Breast epithelium (tissue), 4 donors: Measurements from ENCODE around the gene DACT2. TPM values are rescaled to one million over a fixed set of nuclear protein-coding genes. Genes with fewer than 3 reads are reported as not detected.
"Not testable (repeated sequence)": the region's sequence is repeated elsewhere in the genome, so short reads cannot be mapped to it uniquely, and the experiment has no call there.

Source experiments
- DNase-seq, 2 donors: peaks; one replicate each; pipeline ENCODE4 v3.0.0-alpha.2; 2019; ENCODE audit warnings: low spot score in 2 of 2
- H3K27ac ChIP-seq, 2 donors: fragments of 200-600 bp; sonication (generic) in 1 of 2; one replicate each; pipeline ENCODE4 v1.5.1; 2016 to 2019; ENCODE audit warnings: mild to moderate bottlenecking in 1 of 2
- H3K27me3 ChIP-seq, 2 donors: fragments of 200-600 bp; sonication (generic) in 1 of 2; one replicate each; pipeline versions ENCODE4 v1.5.1 to v1.6.0; 2017 to 2019; ENCODE audit warnings: control low read depth in 1 of 2, mild to moderate bottlenecking in 1 of 2
- H3K36me3 ChIP-seq: fragments of 200-600 bp; one replicate; pipeline ENCODE4 v1.5.1; 2019
- H3K4me1 ChIP-seq, 2 donors: fragments of 200-600 bp; sonication (generic); one replicate each; pipeline ENCODE4 v1.5.1; 2016 to 2019; ENCODE audit warnings: control low read depth in 1 of 2
- H3K4me3 ChIP-seq, 3 donors: fragments of 200-600 bp; sonication (generic); 1 replicate in 2 of 3; 2 replicates in 1 of 3; pipeline ENCODE4 v1.5.1; 2016 to 2019; ENCODE audit warnings: mild to moderate bottlenecking in 3 of 3, moderate library complexity in 2 of 3
- H3K9me3 ChIP-seq, 2 donors: fragments of 200-600 bp; sonication (generic) in 1 of 2; one replicate each; pipeline ENCODE4 v1.5.1; 2016 to 2019; ENCODE audit warnings: control low read depth in 1 of 2
- POLR2A ChIP-seq: fragments of 450-650 bp; IDR thresholded peaks from one replicate; pipeline ENCODE4 v1.6.1; 2016; ENCODE audit warnings: antibody characterized with exemption, mild to moderate bottlenecking, moderate library complexity
- POLR2AphosphoS5 ChIP-seq, 3 donors: sonication (generic); formaldehyde crosslinking; IDR thresholded peaks; one replicate each; pipeline ENCODE4 v1.6.1; 2017; ENCODE audit warnings: antibody characterized with exemption in 3 of 3
- intact Hi-C: fragments of 100-400 bp; cut with DNase I; formaldehyde crosslinking; loops from one replicate; pipeline ENCODE4 v1.15.1; 2023; ENCODE audit warnings: low total_unique reads
- total RNA-seq, 3 donors: library from RNA; depleted of rRNA; stranded (reverse); fragments of >200 nt; gene quantifications; one replicate each; pipeline ENCODE4 v1.1.0, GENCODE V29; 2016
- TF ChIP-seq, protein P1 (sequence below), 3 donors: fragments of 450-650 bp; IDR thresholded peaks; one replicate each; pipeline ENCODE4 v1.5.1; 2016 to 2017; ENCODE audit warnings: antibody characterized with exemption in 3 of 3, mild to moderate bottlenecking in 3 of 3, moderate library complexity in 3 of 3

DACT2 gene
- total RNA-seq, 3 donors from 2014 or later = 0.32 to 1.0 TPM; not detected in 1

DNA sequence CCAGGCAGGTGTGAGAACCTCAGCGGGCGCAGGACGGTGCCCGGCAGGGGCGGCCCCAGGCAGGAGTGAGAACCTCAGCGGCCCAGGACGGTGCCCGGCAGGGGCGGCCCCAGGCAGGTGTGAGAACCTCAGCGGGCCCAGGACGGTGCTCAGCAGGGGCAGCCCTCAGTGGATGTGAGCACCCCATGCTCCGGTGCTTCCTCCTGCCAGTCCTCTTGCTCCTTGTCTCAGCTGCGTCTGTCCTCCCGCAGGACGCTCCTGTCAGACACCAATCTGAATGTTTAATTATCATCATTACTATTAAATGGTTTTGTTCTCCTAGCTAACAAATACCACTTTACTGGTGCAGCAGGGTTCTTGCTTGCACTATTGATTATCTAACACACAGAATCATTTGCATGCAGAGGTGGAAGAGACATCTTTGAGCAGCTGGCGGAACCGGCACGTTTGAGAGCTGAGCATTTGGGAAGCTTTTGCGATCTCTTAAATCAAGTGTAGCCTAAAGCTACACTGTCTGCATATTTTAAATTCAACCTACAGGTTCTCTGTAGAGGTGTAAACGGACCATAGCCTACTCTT lies 39.4 kb upstream of the DACT2 start:
- Histone ChIP-seq H3K36me3 (no peaks in the 10 kb centered on the region), H3K9me3 (no peaks in the 10 kb centered on the region), H3K27ac (no peak overlapping the region), H3K4me3 (no peak overlapping the region), H3K27me3 (peaks cover 0 to 2% of the 10 kb centered on the region in 2 donors), H3K4me1 (peaks cover 0 to 4% of the 10 kb centered on the region in 2 donors)
- TF ChIP-seq, protein P1, sequence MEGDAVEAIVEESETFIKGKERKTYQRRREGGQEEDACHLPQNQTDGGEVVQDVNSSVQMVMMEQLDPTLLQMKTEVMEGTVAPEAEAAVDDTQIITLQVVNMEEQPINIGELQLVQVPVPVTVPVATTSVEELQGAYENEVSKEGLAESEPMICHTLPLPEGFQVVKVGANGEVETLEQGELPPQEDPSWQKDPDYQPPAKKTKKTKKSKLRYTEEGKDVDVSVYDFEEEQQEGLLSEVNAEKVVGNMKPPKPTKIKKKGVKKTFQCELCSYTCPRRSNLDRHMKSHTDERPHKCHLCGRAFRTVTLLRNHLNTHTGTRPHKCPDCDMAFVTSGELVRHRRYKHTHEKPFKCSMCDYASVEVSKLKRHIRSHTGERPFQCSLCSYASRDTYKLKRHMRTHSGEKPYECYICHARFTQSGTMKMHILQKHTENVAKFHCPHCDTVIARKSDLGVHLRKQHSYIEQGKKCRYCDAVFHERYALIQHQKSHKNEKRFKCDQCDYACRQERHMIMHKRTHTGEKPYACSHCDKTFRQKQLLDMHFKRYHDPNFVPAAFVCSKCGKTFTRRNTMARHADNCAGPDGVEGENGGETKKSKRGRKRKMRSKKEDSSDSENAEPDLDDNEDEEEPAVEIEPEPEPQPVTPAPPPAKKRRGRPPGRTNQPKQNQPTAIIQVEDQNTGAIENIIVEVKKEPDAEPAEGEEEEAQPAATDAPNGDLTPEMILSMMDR (IDR thresholded peaks at IDR 0.05) = no peak
- TF ChIP-seq POLR2A (no peak), POLR2AphosphoS5 (IDR thresholded peaks at IDR 0.05) (no peak)
- intact Hi-C loops = no loop called here
- no peak for DNase-seq

DNA sequence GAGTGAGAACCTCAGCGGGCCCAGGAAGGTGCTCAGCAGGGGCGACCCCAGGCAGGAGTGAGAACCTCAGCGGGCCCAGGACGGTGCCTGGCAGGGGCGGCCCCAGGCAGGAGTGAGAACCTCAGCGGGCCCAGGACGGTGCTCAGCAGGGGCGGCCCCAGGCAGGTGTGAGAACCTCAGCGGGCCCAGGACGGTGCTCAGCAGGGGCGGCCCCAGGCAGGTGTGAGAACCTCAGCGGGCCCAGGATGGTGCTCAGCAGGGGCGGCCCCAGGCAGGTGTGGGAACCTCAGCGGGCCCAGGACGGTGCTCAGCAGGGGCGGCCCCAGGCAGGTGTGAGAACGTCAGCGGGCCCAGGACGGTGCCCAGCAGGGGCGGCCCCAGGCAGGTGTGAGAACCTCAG lies 37.3 kb upstream of the DACT2 start:
- intact Hi-C loops, H3K4me1 ChIP-seq: not testable (repeated sequence)

DNA sequence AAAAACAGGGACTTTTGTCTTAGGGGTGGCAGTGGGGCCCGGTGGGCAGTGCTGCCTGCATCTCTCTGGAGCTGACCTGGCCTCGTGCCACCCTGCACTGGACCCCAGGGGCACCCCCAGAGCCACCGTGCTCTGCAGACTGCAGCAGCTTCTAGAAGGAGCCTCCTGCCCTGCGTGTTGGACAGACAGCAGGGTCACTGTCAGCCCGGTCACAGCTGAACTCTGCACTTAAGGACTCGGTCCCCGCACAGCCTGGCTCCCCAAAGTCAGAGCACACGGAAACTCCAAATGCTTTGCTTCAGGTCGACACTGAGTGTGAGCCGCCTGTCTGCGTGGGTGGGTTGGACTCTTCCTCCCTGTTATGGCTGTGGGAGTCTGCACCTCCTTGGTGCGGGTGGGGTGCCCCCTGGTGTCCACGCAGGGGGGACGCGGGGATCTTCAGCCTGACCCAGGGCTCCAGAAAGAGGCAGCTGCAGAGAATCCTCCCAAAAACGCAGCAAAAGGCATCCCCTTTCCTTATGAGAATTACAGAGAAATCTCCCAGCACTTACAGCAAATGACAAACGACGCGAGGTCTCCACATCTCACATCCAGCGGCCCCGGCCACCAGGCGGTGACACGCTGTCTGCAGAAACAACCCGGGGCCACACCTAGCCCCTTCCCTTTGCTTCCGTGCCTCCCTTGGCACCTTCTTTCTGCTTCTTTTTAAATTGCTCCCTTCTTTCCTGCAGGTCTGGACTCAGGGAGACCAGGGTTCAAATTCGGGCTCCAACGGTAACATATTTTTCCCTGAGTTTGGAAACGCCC lies 36.3 kb upstream of the DACT2 start:
- Histone ChIP-seq H3K4me3 (no peak overlapping the region), H3K4me1 (peaks cover 0 to 4% of the 10 kb centered on the region in 2 donors), H3K36me3 (no peaks in the 10 kb centered on the region), H3K9me3 (peaks cover 4% of the 10 kb centered on the region in 2 donors), H3K27ac (no peak overlapping the region), H3K27me3 (peaks cover 0 to 2% of the 10 kb centered on the region in 2 donors)
- intact Hi-C loops = no loop called here
- TF ChIP-seq, protein P1 (IDR thresholded peaks at IDR 0.05) = peak; percentile 32 to 64 (median 63)
- no peak for TF ChIP-seq POLR2AphosphoS5 (IDR thresholded peaks at IDR 0.05)
- DNase-seq = peak in 1 of 2 donors; percentile 41

More for the DNA sequence above, 37.3 kb upstream of the DACT2 start:
- DNase-seq, H3K4me3 ChIP-seq, H3K36me3 ChIP-seq, H3K27ac ChIP-seq, H3K27me3 ChIP-seq, H3K9me3 ChIP-seq: not testable (repeated sequence)

DNA sequence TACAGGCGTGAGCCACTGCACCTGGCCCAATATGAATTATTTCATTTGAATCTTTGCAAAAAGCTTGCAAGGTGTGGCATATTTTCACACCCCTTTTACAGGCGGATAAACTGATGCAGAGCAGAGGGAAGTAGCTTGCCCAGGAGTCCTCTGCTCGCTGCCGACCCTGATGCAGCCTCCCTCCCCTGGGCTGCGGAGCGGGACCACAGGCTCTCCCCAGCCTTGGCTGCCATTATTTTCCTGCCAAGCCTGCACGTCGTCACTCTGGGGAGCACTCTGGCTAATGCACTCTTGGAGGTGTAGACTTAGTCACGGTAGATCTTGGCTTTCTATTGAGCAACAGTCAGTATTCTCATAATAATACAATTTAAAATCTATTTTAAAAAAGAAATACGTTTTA lies 34.8 kb upstream of the DACT2 start:
- H3K4me3 ChIP-seq = no peak overlapping the region
- peaks cover 4% of the 10 kb centered on the region in 2 donors for H3K9me3 ChIP-seq
- no peaks in the 10 kb centered on the region for H3K36me3 ChIP-seq
- intact Hi-C loops = no loop called here
- H3K27ac ChIP-seq = no peak overlapping the region
- peaks cover 0 to 4% of the 10 kb centered on the region in 2 donors for H3K4me1 ChIP-seq
- H3K27me3 ChIP-seq = peaks cover 0 to 2% of the 10 kb centered on the region in 2 donors
- no peak for DNase-seq
- no peak for TF ChIP-seq POLR2A
- TF ChIP-seq, protein P1 (IDR thresholded peaks at IDR 0.05) = no peak
- TF ChIP-seq POLR2AphosphoS5 (IDR thresholded peaks at IDR 0.05) = no peak

DNA sequence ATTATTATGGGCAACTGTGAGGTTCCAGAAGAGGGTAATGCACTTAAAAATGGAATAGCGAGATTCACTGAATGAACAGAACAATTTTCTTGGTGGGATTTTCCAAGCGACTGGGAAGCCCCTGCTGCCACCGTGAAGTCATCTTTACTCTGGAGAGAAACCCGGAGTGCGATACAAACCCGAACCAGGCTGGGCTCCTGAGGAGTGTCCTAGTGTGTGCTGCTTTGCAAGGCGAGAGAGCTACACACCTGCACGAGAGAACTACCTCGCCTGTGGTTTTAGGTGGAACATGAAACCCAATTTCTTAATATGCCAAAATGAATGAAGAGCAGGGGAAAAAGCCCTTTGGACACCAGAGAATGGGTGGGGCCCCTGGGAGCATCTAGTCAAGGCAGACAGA lies 33.5 kb upstream of the DACT2 start:
- intact Hi-C loops = no loop called here

More for the DNA sequence above, 33.5 kb upstream of the DACT2 start:
- Histone ChIP-seq H3K4me1 (peaks cover 0 to 4% of the 10 kb centered on the region in 2 donors), H3K27ac (no peak overlapping the region), H3K4me3 (no peak overlapping the region), H3K27me3 (peaks cover 0 to 2% of the 10 kb centered on the region in 2 donors), H3K9me3 (peaks cover 4% of the 10 kb centered on the region in 2 donors), H3K36me3 (no peaks in the 10 kb centered on the region)
- TF ChIP-seq, protein P1 (IDR thresholded peaks at IDR 0.05) = no peak
- TF ChIP-seq POLR2A (no peak), POLR2AphosphoS5 (IDR thresholded peaks at IDR 0.05) (no peak)
- no peak for DNase-seq
